ENCODE data around the gene RFT1.
"Not testable (repeated sequence)": the region's sequence is repeated elsewhere in the genome, so short reads cannot be mapped to it uniquely, and the experiment has no call there.

RFT1 gene

GRCh38 chr3:53056442-53056841 is 73.8 kb downstream of the RFT1 start:
- no peak for DNase-seq
- WGBS (ENCODE audit: extremely low coverage, insufficient coverage, insufficient read length): no CpG with 5 or more reads among the region's 2 CpGs
- Histone ChIP-seq H2BK12ac (ENCODE audit: low read length) (no peak overlapping the region), H3K9me3 (ENCODE audit: insufficient read depth, low read depth, low read length) (no peaks in the 10 kb centered on the region), H3K79me2 (ENCODE audit: control insufficient read depth, insufficient read depth, low read length, poor library complexity) (no peaks in the 10 kb centered on the region), H3K4me1 (ENCODE audit: control insufficient read depth in 1 of 2, insufficient read depth in 2 of 2, low read length in 2 of 2) (no peaks in the 10 kb centered on the region), H4K8ac (ENCODE audit: low read depth, low read length) (no peak overlapping the region), H2BK5ac (ENCODE audit: low read depth, low read length, poor library complexity) (no peak overlapping the region), H3K79me1 (ENCODE audit: low read length) (no peaks in the 10 kb centered on the region), H3K36me3 (ENCODE audit: control insufficient read depth in 1 of 2, insufficient read depth in 2 of 2, low read length in 2 of 2) (no peaks in the 10 kb centered on the region), H3K27ac (ENCODE audit: low read depth, low read length) (no peak overlapping the region), H2AFZ (ENCODE audit: insufficient read depth, low read length, poor library complexity) (no peak overlapping the region), H4K91ac (ENCODE audit: low read depth, low read length) (no peak overlapping the region), H3K4ac (ENCODE audit: low read depth, low read length) (no peak overlapping the region), H3K4me2 (ENCODE audit: low read length) (no peak overlapping the region), H3K9ac (ENCODE audit: low read length) (no peak overlapping the region), H3K27me3 (ENCODE audit: insufficient read depth, low read length) (no peaks in the 10 kb centered on the region), H4K12ac (ENCODE audit: low read depth, low read length) (no peak overlapping the region), H3K18ac (ENCODE audit: low read length) (no peak overlapping the region), H2BK120ac (ENCODE audit: insufficient read depth, low read length, poor library complexity) (no peak overlapping the region), H3K4me3 (ENCODE audit: low read depth, low read length) (no peak overlapping the region), H3K14ac (ENCODE audit: low read length) (no peak overlapping the region), H2AK5ac (ENCODE audit: low read length) (no peak overlapping the region), H3K23ac (ENCODE audit: low read length) (no peak overlapping the region)

- H4K12ac ChIP-seq (ENCODE audit: low read depth, low read length); H3K79me1 ChIP-seq (ENCODE audit: low read length); DNase-seq; H2AFZ ChIP-seq (ENCODE audit: insufficient read depth, low read length, poor library complexity); H4K8ac ChIP-seq (ENCODE audit: low read depth, low read length); H4K91ac ChIP-seq (ENCODE audit: low read depth, low read length); H3K4ac ChIP-seq (ENCODE audit: low read depth, low read length); H3K36me3 ChIP-seq (ENCODE audit: control insufficient read depth in 1 of 2, insufficient read depth in 2 of 2, low read length in 2 of 2); H2AK5ac ChIP-seq (ENCODE audit: low read length); H2BK5ac ChIP-seq (ENCODE audit: low read depth, low read length, poor library complexity); H2BK120ac ChIP-seq (ENCODE audit: insufficient read depth, low read length, poor library complexity); H3K27ac ChIP-seq (ENCODE audit: low read depth, low read length); H3K4me2 ChIP-seq (ENCODE audit: low read length); H3K18ac ChIP-seq (ENCODE audit: low read length); H3K9me3 ChIP-seq (ENCODE audit: insufficient read depth, low read depth, low read length); H3K23ac ChIP-seq (ENCODE audit: low read length); H2BK12ac ChIP-seq (ENCODE audit: low read length); H3K4me3 ChIP-seq (ENCODE audit: low read depth, low read length); H3K9ac ChIP-seq (ENCODE audit: low read length); H3K79me2 ChIP-seq (ENCODE audit: control insufficient read depth, insufficient read depth, low read length, poor library complexity); H3K4me1 ChIP-seq (ENCODE audit: control insufficient read depth in 1 of 2, insufficient read depth in 2 of 2, low read length in 2 of 2); H3K14ac ChIP-seq (ENCODE audit: low read length); H3K27me3 ChIP-seq (ENCODE audit: insufficient read depth, low read length): not testable (repeated sequence)
- WGBS (ENCODE audit: extremely low coverage, insufficient coverage, insufficient read length): no CpG with 5 or more reads among the region's 7 CpGs
These were observed 76.0 kb downstream of the RFT1 start for GRCh38 chr3:53054233-53054632.

- Histone ChIP-seq H3K27ac (ENCODE audit: low read depth, low read length) (no peak overlapping the region), H2AK5ac (ENCODE audit: low read length) (no peak overlapping the region), H3K9ac (ENCODE audit: low read length) (no peak overlapping the region), H3K9me3 (ENCODE audit: insufficient read depth, low read depth, low read length) (no peaks in the 10 kb centered on the region), H4K12ac (ENCODE audit: low read depth, low read length) (no peak overlapping the region), H2BK5ac (ENCODE audit: low read depth, low read length, poor library complexity) (no peak overlapping the region), H3K18ac (ENCODE audit: low read length) (no peak overlapping the region), H3K14ac (ENCODE audit: low read length) (no peak overlapping the region), H2AFZ (ENCODE audit: insufficient read depth, low read length, poor library complexity) (no peak overlapping the region), H3K4me2 (ENCODE audit: low read length) (no peak overlapping the region), H3K23ac (ENCODE audit: low read length) (no peak overlapping the region), H3K36me3 (ENCODE audit: control insufficient read depth in 1 of 2, insufficient read depth in 2 of 2, low read length in 2 of 2) (no peaks in the 10 kb centered on the region), H4K91ac (ENCODE audit: low read depth, low read length) (no peak overlapping the region), H3K79me1 (ENCODE audit: low read length) (no peaks in the 10 kb centered on the region), H3K79me2 (ENCODE audit: control insufficient read depth, insufficient read depth, low read length, poor library complexity) (no peaks in the 10 kb centered on the region), H4K8ac (ENCODE audit: low read depth, low read length) (no peak overlapping the region), H3K4me3 (ENCODE audit: low read depth, low read length) (no peak overlapping the region), H3K4ac (ENCODE audit: low read depth, low read length) (no peak overlapping the region), H2BK120ac (ENCODE audit: insufficient read depth, low read length, poor library complexity) (no peak overlapping the region), H2BK12ac (ENCODE audit: low read length) (no peak overlapping the region), H3K4me1 (ENCODE audit: control insufficient read depth in 1 of 2, insufficient read depth in 2 of 2, low read length in 2 of 2) (no peaks in the 10 kb centered on the region), H3K27me3 (ENCODE audit: insufficient read depth, low read length) (peaks cover 3% of the 10 kb centered on the region)
- no peak for DNase-seq
- no CpG with 5 or more reads among the region's 2 CpGs for WGBS (ENCODE audit: extremely low coverage, insufficient coverage, insufficient read length)
These were observed 78.3 kb downstream of the RFT1 start for GRCh38 chr3:53051929-53052328.

- Histone ChIP-seq H2AK5ac (ENCODE audit: low read length) (no peak overlapping the region), H2BK5ac (ENCODE audit: low read depth, low read length, poor library complexity) (no peak overlapping the region), H3K79me1 (ENCODE audit: low read length) (peaks cover 3% of the 10 kb centered on the region), H3K4me2 (ENCODE audit: low read length) (no peak overlapping the region), H4K12ac (ENCODE audit: low read depth, low read length) (no peak overlapping the region), H2AFZ (ENCODE audit: insufficient read depth, low read length, poor library complexity) (no peak overlapping the region), H4K91ac (ENCODE audit: low read depth, low read length) (no peak overlapping the region), H3K4me3 (ENCODE audit: low read depth, low read length) (no peak overlapping the region), H3K4me1 (ENCODE audit: control insufficient read depth in 1 of 2, insufficient read depth in 2 of 2, low read length in 2 of 2) (peaks cover 0 to 5% of the 10 kb centered on the region in 2 experiments), H3K23ac (ENCODE audit: low read length) (no peak overlapping the region), H3K9me3 (ENCODE audit: insufficient read depth, low read depth, low read length) (no peaks in the 10 kb centered on the region), H3K27me3 (ENCODE audit: insufficient read depth, low read length) (peaks cover 16% of the 10 kb centered on the region), H3K18ac (ENCODE audit: low read length) (no peak overlapping the region), H3K36me3 (ENCODE audit: control insufficient read depth in 1 of 2, insufficient read depth in 2 of 2, low read length in 2 of 2) (no peaks in the 10 kb centered on the region), H3K14ac (ENCODE audit: low read length) (no peak overlapping the region), H3K79me2 (ENCODE audit: control insufficient read depth, insufficient read depth, low read length, poor library complexity) (peaks cover 3% of the 10 kb centered on the region), H4K8ac (ENCODE audit: low read depth, low read length) (no peak overlapping the region), H2BK120ac (ENCODE audit: insufficient read depth, low read length, poor library complexity) (no peak overlapping the region), H3K27ac (ENCODE audit: low read depth, low read length) (no peak overlapping the region), H2BK12ac (ENCODE audit: low read length) (no peak overlapping the region), H3K9ac (ENCODE audit: low read length) (no peak overlapping the region), H3K4ac (ENCODE audit: low read depth, low read length) (no peak overlapping the region)
- DNase-seq: no peak
- WGBS (ENCODE audit: extremely low coverage, insufficient coverage, insufficient read length): no CpG with 5 or more reads among the region's 8 CpGs
These were observed 80.2 kb downstream of the RFT1 start for GRCh38 chr3:53049987-53050386.
